MM.1S (cell line): ENCODE results near the gene FAM114A1.

Experiments
- DNase-seq: peaks from one replicate; pipeline ENCODE4 v3.0.0-alpha.2; 2015
- H2AFZ ChIP-seq: fragments of 300-600 bp; sonication (generic); 2 replicates; pipeline ENCODE4 v1.6.0; 2016; ENCODE audit warnings: antibody characterized with exemption, low read length
- H3F3A ChIP-seq: fragments of 300-600 bp; sonication (generic); 2 replicates; pipeline ENCODE4 v1.6.1; 2016; ENCODE audit warnings: mild to moderate bottlenecking, antibody characterized with exemption, low read length, moderate library complexity, mixed read lengths; ENCODE audit not compliant: insufficient read depth
- H3K27ac ChIP-seq: fragments of 300-600 bp; sonication (generic); 2 replicates; pipeline ENCODE4 v1.5.1; 2016; ENCODE audit warnings: mild to moderate bottlenecking, low read length
- H3K27me3 ChIP-seq: fragments of 300-600 bp; sonication (generic); replicated peaks from 2 replicates; pipeline ENCODE4 v1.6.0; 2016; ENCODE audit warnings: low read length; ENCODE audit not compliant: insufficient read depth
- H3K36me3 ChIP-seq: fragments of 300-600 bp; sonication (generic); replicated peaks from 2 replicates; pipeline ENCODE4 v1.6.1; 2016; ENCODE audit warnings: mild to moderate bottlenecking, low read length, mixed read lengths; ENCODE audit not compliant: insufficient read depth
- H3K4me1 ChIP-seq: fragments of 300-600 bp; sonication (generic); 2 replicates; pipeline ENCODE4 v1.6.1; 2016; ENCODE audit warnings: low read length, mixed read lengths
- H3K4me2 ChIP-seq: fragments of 300-600 bp; sonication (generic); 2 replicates; pipeline ENCODE4 v1.6.0; 2016; ENCODE audit warnings: low read depth, low read length
- H3K4me3 ChIP-seq: fragments of 300-600 bp; sonication (generic); 2 replicates; pipeline ENCODE4 v1.5.1; 2016; ENCODE audit warnings: low read length, mixed read lengths
- H3K79me2 ChIP-seq: fragments of 300-600 bp; sonication (generic); 2 replicates; pipeline ENCODE4 v1.6.1; 2016; ENCODE audit warnings: mixed run types, low read length, mixed read lengths
- H3K9ac ChIP-seq: fragments of 300-600 bp; sonication (generic); 2 replicates; pipeline ENCODE4 v1.6.1; 2016; ENCODE audit warnings: low read length, mixed read lengths
- H3K9me2 ChIP-seq: fragments of 300-600 bp; sonication (generic); replicated peaks from 2 replicates; pipeline ENCODE4 v1.6.1; 2016; ENCODE audit warnings: mild to moderate bottlenecking, low read length, mixed read lengths; ENCODE audit not compliant: insufficient read depth
- H3K9me3 ChIP-seq: fragments of 300-600 bp; sonication (generic); replicated peaks from 2 replicates; pipeline ENCODE4 v1.6.1; 2016; ENCODE audit warnings: mild to moderate bottlenecking, low read length, mixed read lengths; ENCODE audit not compliant: insufficient read depth
- H4K20me1 ChIP-seq: fragments of 300-600 bp; sonication (generic); 2 replicates; pipeline ENCODE4 v1.6.1; 2016; ENCODE audit warnings: mild to moderate bottlenecking, low read length, moderate library complexity, mixed read lengths; ENCODE audit not compliant: insufficient read depth
- EZH2 ChIP-seq: fragments of 300-600 bp; sonication (generic); optimal IDR thresholded peaks from 2 replicates; pipeline ENCODE3; 2017; ENCODE audit warnings: low read depth, mild to moderate bottlenecking, antibody characterized with exemption, low read length, mixed read lengths
- EZH2phosphoT487 ChIP-seq: fragments of 300-600 bp; sonication (generic); IDR thresholded peaks from 2 replicates; pipeline ENCODE4 v1.6.1; 2018; ENCODE audit warnings: antibody characterized with exemption, low read length
- TF ChIP-seq, protein P1 (sequence below): fragments of 300-600 bp; sonication (generic); IDR thresholded peaks from 2 replicates; pipeline ENCODE4 v1.5.1; 2016; ENCODE audit warnings: antibody characterized with exemption, low read length, mixed read lengths

Gene FAM114A1

DNA sequence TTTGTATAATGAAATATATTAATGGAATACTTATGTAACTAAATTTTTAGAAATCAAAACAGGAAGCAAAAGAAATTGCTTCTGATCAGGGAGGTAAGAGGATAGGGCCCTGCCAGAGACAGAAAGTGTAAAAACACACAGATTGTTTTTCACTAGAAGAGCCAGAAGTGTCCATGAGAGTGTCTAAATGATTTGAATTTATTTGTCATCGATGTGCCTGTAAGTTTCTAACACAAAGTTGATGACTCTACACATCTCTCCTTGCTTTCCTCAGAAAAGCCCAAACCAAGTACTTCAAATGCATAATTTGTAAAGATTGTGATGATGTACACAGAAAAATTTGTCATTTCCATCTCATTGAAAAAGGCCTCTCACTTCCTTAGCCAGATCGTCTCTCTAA, 84.0 kb downstream of the FAM114A1 start:
- Histone ChIP-seq H3K27ac (no peak overlapping the region), H3K9ac (no peak overlapping the region), H3K79me2 (no peaks in the 10 kb centered on the region), H3K4me3 (no peak overlapping the region), H3K36me3 (no peaks in the 10 kb centered on the region), H3K4me2 (no peak overlapping the region), H2AFZ (no peak overlapping the region), H3K4me1 (no peaks in the 10 kb centered on the region), H3K9me2 (no peaks in the 10 kb centered on the region), H3K9me3 (no peaks in the 10 kb centered on the region), H3K27me3 (no peaks in the 10 kb centered on the region), H3F3A (no peaks in the 10 kb centered on the region), H4K20me1 (no peaks in the 10 kb centered on the region)
- no peak for DNase-seq
- no peak for TF ChIP-seq EZH2
- TF ChIP-seq, protein P1, sequence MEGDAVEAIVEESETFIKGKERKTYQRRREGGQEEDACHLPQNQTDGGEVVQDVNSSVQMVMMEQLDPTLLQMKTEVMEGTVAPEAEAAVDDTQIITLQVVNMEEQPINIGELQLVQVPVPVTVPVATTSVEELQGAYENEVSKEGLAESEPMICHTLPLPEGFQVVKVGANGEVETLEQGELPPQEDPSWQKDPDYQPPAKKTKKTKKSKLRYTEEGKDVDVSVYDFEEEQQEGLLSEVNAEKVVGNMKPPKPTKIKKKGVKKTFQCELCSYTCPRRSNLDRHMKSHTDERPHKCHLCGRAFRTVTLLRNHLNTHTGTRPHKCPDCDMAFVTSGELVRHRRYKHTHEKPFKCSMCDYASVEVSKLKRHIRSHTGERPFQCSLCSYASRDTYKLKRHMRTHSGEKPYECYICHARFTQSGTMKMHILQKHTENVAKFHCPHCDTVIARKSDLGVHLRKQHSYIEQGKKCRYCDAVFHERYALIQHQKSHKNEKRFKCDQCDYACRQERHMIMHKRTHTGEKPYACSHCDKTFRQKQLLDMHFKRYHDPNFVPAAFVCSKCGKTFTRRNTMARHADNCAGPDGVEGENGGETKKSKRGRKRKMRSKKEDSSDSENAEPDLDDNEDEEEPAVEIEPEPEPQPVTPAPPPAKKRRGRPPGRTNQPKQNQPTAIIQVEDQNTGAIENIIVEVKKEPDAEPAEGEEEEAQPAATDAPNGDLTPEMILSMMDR: no peak
- no peak for TF ChIP-seq EZH2phosphoT487

DNA sequence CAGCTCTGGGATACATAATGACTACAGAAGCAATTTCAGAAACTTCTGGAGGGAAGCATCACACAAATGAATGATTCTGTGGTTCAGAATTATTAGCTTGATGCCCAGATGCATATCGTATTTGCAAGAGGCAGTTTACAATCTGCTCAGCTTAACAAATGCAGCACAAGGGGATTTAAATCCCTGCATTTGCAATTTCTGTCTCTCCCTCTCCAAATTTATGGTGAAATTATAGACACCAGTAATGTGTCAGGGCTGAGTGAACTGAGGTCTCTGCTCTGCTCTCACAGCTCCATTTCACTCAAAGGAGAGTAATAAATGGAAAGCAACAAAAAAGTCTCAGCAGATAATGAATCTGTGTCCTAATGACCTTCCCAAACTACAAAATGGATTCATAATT, 84.4 kb downstream of the FAM114A1 start:
- Histone ChIP-seq H2AFZ (no peak overlapping the region), H3K27ac (no peak overlapping the region), H3K9me2 (no peaks in the 10 kb centered on the region), H3K9ac (no peak overlapping the region), H3K79me2 (no peaks in the 10 kb centered on the region), H3K9me3 (no peaks in the 10 kb centered on the region), H3K36me3 (no peaks in the 10 kb centered on the region), H3K4me1 (no peaks in the 10 kb centered on the region), H4K20me1 (no peaks in the 10 kb centered on the region), H3K4me2 (no peak overlapping the region), H3K4me3 (no peak overlapping the region), H3F3A (no peaks in the 10 kb centered on the region), H3K27me3 (no peaks in the 10 kb centered on the region)
- DNase-seq: no peak
- TF ChIP-seq, protein P1: no peak
- no peak for TF ChIP-seq EZH2phosphoT487
- TF ChIP-seq EZH2: no peak

DNA sequence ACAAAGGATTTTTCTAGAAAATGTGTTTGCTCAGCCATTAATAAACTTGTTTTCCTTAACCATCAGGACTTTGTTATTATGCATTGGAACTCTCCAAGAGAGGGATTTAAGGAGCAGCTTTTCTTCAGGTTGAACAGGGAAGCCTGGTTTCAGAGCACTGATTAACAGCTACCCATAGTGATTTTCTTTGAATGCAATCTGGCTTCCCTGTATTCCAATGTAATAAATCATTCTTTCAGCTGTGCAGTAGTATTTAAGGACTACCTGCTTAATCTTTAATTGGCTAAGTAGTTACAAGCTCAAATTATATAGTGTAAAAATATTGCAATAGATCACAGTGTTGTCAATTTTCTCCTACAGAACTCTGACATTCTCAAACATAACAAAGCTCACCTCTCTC, 87.1 kb downstream of the FAM114A1 start:
- Histone ChIP-seq H3K27ac (no peak overlapping the region), H3K9me3 (no peaks in the 10 kb centered on the region), H3K4me2 (no peak overlapping the region), H3K4me3 (no peak overlapping the region), H3K36me3 (no peaks in the 10 kb centered on the region), H3K4me1 (peaks cover 18% of the 10 kb centered on the region), H3K27me3 (no peaks in the 10 kb centered on the region), H3K9ac (no peak overlapping the region), H3K79me2 (no peaks in the 10 kb centered on the region), H4K20me1 (no peaks in the 10 kb centered on the region), H2AFZ (no peak overlapping the region), H3K9me2 (no peaks in the 10 kb centered on the region), H3F3A (no peaks in the 10 kb centered on the region; the same call in 1 of the 2 replicates)
- DNase-seq: no peak
- TF ChIP-seq EZH2 (no peak), EZH2phosphoT487 (no peak)
- TF ChIP-seq, protein P1: no peak
